Measurements from ENCODE around the gene MRPS22.

The MRPS22 gene

GRCh38 chr3:139310474-139310933 lies 33.3 kb upstream of the MRPS22 start:
- peak; percentile 73 for DNase-seq (ENCODE audit: low read depth)
- no peak overlapping the region for H3K4me3 ChIP-seq (ENCODE audit: low read length)
- no peak for TF ChIP-seq CTCF (conservative IDR thresholded peaks at IDR 0.05; ENCODE audit: low read depth, low read length)

GRCh38 chr3:139311557-139311956 lies 32.3 kb upstream of the MRPS22 start:
- no peak overlapping the region for H3K4me3 ChIP-seq (ENCODE audit: low read length)
- no peak for TF ChIP-seq CTCF (conservative IDR thresholded peaks at IDR 0.05; ENCODE audit: low read depth, low read length)
- DNase-seq (ENCODE audit: low read depth) = no peak

GRCh38 chr3:139312416-139312815 lies 31.4 kb upstream of the MRPS22 start:
- no peak overlapping the region for H3K4me3 ChIP-seq (ENCODE audit: low read length)
- no peak for TF ChIP-seq CTCF (conservative IDR thresholded peaks at IDR 0.05; ENCODE audit: low read depth, low read length)
- DNase-seq (ENCODE audit: low read depth) = no peak

- H3K4me3 ChIP-seq (ENCODE audit: low read length) = no peak overlapping the region
- no peak for TF ChIP-seq CTCF (conservative IDR thresholded peaks at IDR 0.05; ENCODE audit: low read depth, low read length)
- peak; percentile 32 for DNase-seq (ENCODE audit: low read depth)
Measured at GRCh38 chr3:139312959-139313358, 30.9 kb upstream of the MRPS22 start.

GRCh38 chr3:139313921-139314320 lies 29.9 kb upstream of the MRPS22 start:
- no peak for TF ChIP-seq CTCF (conservative IDR thresholded peaks at IDR 0.05; ENCODE audit: low read depth, low read length)
- no peak overlapping the region for H3K4me3 ChIP-seq (ENCODE audit: low read length)
- DNase-seq (ENCODE audit: low read depth) = no peak

- no peak for TF ChIP-seq CTCF (conservative IDR thresholded peaks at IDR 0.05; ENCODE audit: low read depth, low read length)
- no peak overlapping the region for H3K4me3 ChIP-seq (ENCODE audit: low read length)
- no peak for DNase-seq (ENCODE audit: low read depth)
Measured at GRCh38 chr3:139317215-139317614, 26.6 kb upstream of the MRPS22 start.

- no peak for DNase-seq (ENCODE audit: low read depth)
- no peak overlapping the region for H3K4me3 ChIP-seq (ENCODE audit: low read length)
- TF ChIP-seq CTCF (conservative IDR thresholded peaks at IDR 0.05; ENCODE audit: low read depth, low read length) = no peak
Measured at GRCh38 chr3:139317660-139318430, 26.0 kb upstream of the MRPS22 start.
